HCT116 (cell line): Measurements from ENCODE around the gene GRIP1.

ENCODE experiments used
- EZH2phosphoT487 ChIP-seq: fragments of 200-600 bp; IDR thresholded peaks from 2 replicates; pipeline ENCODE4 v1.6.1; 2018; ENCODE audit warnings: antibody characterized with exemption, borderline replicate concordance
- POLR2A ChIP-seq: IDR thresholded peaks from 2 replicates; pipeline ENCODE4 v1.7.0; 2011; ENCODE audit warnings: borderline replicate concordance; ENCODE audit not compliant: insufficient read depth, insufficient read length; ENCODE audit errors: extremely low read depth
- YY1 ChIP-seq: IDR thresholded peaks from 2 replicates; pipeline ENCODE4 v1.6.1; 2011; ENCODE audit warnings: low read length, low read depth, moderate library complexity, mild to moderate bottlenecking; ENCODE audit not compliant: insufficient replicate concordance; ENCODE audit errors: extremely low read depth
- ZNF274 ChIP-seq: fragments of 200-500 bp; sonication (Bioruptor generic); IDR thresholded peaks from 2 replicates; pipeline ENCODE4 v1.6.1; 2014; ENCODE audit warnings: mild to moderate bottlenecking, low read depth, low read length, inconsistent platforms
- TF ChIP-seq, protein P1 (sequence below), 3 experiments: fragments of 200-600 bp in 1 of 3; sonication (generic) in 1 of 3; IDR thresholded peaks in 2 of 3; conservative IDR thresholded peaks in 1 of 3; 2 replicates each; pipeline ENCODE4 v1.5.1; 2012 to 2017; ENCODE audit warnings: low read depth in 2 of 3, low read length in 2 of 3, antibody characterized with exemption in 1 of 3, borderline replicate concordance in 1 of 3, control low read depth in 1 of 3, mild to moderate bottlenecking in 1 of 3, mixed read lengths in 1 of 3, mixed run types in 1 of 3, moderate library complexity in 1 of 3; ENCODE audit not compliant: insufficient read depth in 1 of 3
- TF ChIP-seq, protein P2 (sequence below): IDR thresholded peaks from 2 replicates; pipeline ENCODE4 v1.6.1; 2012

DNA sequence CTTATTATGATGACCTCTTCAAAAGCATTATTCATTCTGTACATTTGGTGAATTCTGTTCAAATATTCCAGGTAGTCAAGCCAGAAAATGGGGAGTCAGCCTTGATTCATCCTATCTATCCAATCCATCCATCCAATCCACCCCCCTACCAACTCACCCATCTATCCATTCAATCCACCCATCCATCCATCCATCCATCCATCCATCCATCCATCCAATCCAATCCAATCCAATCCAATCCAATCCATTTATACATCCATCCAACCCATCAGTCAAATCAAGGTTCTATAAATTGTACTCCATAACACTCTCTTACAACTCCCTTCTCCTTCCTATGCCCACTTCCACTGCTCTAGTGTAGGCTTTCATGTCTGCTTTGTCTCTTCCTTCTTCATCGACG is 35.8 kb upstream of the GRIP1 start:
- TF ChIP-seq, protein P1, sequence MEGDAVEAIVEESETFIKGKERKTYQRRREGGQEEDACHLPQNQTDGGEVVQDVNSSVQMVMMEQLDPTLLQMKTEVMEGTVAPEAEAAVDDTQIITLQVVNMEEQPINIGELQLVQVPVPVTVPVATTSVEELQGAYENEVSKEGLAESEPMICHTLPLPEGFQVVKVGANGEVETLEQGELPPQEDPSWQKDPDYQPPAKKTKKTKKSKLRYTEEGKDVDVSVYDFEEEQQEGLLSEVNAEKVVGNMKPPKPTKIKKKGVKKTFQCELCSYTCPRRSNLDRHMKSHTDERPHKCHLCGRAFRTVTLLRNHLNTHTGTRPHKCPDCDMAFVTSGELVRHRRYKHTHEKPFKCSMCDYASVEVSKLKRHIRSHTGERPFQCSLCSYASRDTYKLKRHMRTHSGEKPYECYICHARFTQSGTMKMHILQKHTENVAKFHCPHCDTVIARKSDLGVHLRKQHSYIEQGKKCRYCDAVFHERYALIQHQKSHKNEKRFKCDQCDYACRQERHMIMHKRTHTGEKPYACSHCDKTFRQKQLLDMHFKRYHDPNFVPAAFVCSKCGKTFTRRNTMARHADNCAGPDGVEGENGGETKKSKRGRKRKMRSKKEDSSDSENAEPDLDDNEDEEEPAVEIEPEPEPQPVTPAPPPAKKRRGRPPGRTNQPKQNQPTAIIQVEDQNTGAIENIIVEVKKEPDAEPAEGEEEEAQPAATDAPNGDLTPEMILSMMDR (IDR thresholded peaks at IDR 0.05 in 2 of 3, conservative IDR thresholded peaks at IDR 0.05 in 1 of 3; ENCODE audit: borderline replicate concordance in 1 of 3, insufficient read depth in 1 of 3, low read depth in 2 of 3, low read length in 2 of 3) = no peak
- TF ChIP-seq ZNF274 (no peak), YY1 (no peak), EZH2phosphoT487 (no peak), POLR2A (no peak)
- TF ChIP-seq, protein P2, sequence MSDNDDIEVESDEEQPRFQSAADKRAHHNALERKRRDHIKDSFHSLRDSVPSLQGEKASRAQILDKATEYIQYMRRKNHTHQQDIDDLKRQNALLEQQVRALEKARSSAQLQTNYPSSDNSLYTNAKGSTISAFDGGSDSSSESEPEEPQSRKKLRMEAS = no peak
